Smooth muscle cell (in vitro differentiated cells): Measurements from ENCODE around the gene NTRK2. TPM values are rescaled to one million over a fixed set of nuclear protein-coding genes. Genes with fewer than 3 reads are reported as not detected.

Source experiments
- DNase-seq: peaks from one replicate; lab custom pipeline; 2025; ENCODE audit not compliant: unreplicated experiment; lab: John Stamatoyannopoulos, UW
- H2AFZ ChIP-seq: fragments of 200-600 bp; sonication (generic); 2 replicates; pipeline ENCODE4 v1.6.0; 2016; ENCODE audit warnings: antibody characterized with exemption, low read depth, mild to moderate bottlenecking
- H3F3A ChIP-seq: fragments of 200-600 bp; sonication (generic); 2 replicates; pipeline ENCODE4 v1.6.0; 2017; ENCODE audit warnings: antibody characterized with exemption, low read depth
- H3K27ac ChIP-seq: fragments of 200-600 bp; sonication (generic); 2 replicates; pipeline ENCODE4 v1.5.1; 2016; ENCODE audit warnings: low read depth, mild to moderate bottlenecking
- H3K27me3 ChIP-seq: fragments of 200-600 bp; sonication (generic); 2 replicates; pipeline ENCODE4 v1.6.1; 2016; ENCODE audit warnings: low read depth, mild to moderate bottlenecking
- H3K36me3 ChIP-seq: fragments of 200-600 bp; sonication (generic); 2 replicates; pipeline ENCODE4 v1.5.1; 2016; ENCODE audit warnings: low read depth
- H3K4me1 ChIP-seq: fragments of 200-600 bp; sonication (generic); 2 replicates; pipeline ENCODE4 v1.5.1; 2016; ENCODE audit warnings: low read depth
- H3K4me2 ChIP-seq: fragments of 200-600 bp; sonication (generic); 2 replicates; pipeline ENCODE4 v1.6.0; 2016; ENCODE audit warnings: mild to moderate bottlenecking
- H3K4me3 ChIP-seq: fragments of 200-600 bp; sonication (generic); 2 replicates; pipeline ENCODE4 v1.5.1; 2016; ENCODE audit warnings: mild to moderate bottlenecking
- H3K79me2 ChIP-seq: fragments of 200-600 bp; sonication (generic); 2 replicates; pipeline ENCODE4 v1.6.0; 2016; ENCODE audit warnings: low read depth, mild to moderate bottlenecking
- H3K9ac ChIP-seq: fragments of 200-600 bp; sonication (generic); 2 replicates; pipeline ENCODE4 v1.6.0; 2016; ENCODE audit warnings: low read depth
- H3K9me3 ChIP-seq: fragments of 200-600 bp; sonication (generic); replicated peaks from 2 replicates; pipeline ENCODE4 v1.5.1; 2016; ENCODE audit warnings: low read depth
- H4K20me1 ChIP-seq: fragments of 200-600 bp; sonication (generic); 2 replicates; pipeline ENCODE4 v1.6.0; 2016; ENCODE audit warnings: low read depth
- CTCF ChIP-seq: fragments of 200-600 bp; sonication (generic); IDR thresholded peaks from 2 replicates; pipeline ENCODE4 v1.5.1; 2017; ENCODE audit warnings: borderline replicate concordance, mild to moderate bottlenecking, antibody characterized with exemption; ENCODE audit not compliant: insufficient read depth, poor library complexity, severe bottlenecking
- WGBS: methylation state at CpG from one replicate; pipeline ENCODE4 v1.1.7; 2016; ENCODE audit warnings: low lambda C conversion rate; 5-methylcytosine and 5-hydroxymethylcytosine counted together
- polyA plus RNA-seq: library from polyadenylated mRNA; unstranded; fragments of >200 nt; fragmentation: Nextera tagmentation; extraction: Ambion mirVana; gene quantifications from 2 replicates; pipeline ENCODE4 v1.2.1, GENCODE V29; 2016
- total RNA-seq: library from RNA; depleted of rRNA; stranded (reverse); fragments of >200 nt; gene quantifications from 2 replicates; pipeline ENCODE4 v1.2.3, GENCODE V29; 2014

The NTRK2 gene
- total and polyA plus RNA-seq, 2 experiments from 2014 or later: 1.7 to 3.9 TPM

- DNase-seq: no peak
- no peak for TF ChIP-seq CTCF
- 42% methylated on average over 2 of the region's 2 CpGs for WGBS
- Histone ChIP-seq H3K27me3 (peaks cover 7% of the 10 kb centered on the region), H3K4me1 (no peaks in the 10 kb centered on the region), H2AFZ (no peak overlapping the region), H3K79me2 (no peaks in the 10 kb centered on the region), H3K27ac (no peak overlapping the region), H4K20me1 (no peaks in the 10 kb centered on the region), H3K4me3 (no peak overlapping the region), H3K4me2 (no peak overlapping the region), H3K36me3 (no peaks in the 10 kb centered on the region), H3K9ac (no peak overlapping the region), H3K9me3 (peaks cover 4% of the 10 kb centered on the region), H3F3A (no peaks in the 10 kb centered on the region)
These were observed 329.1 kb downstream of the NTRK2 start for GRCh38 chr9:84998639-84999038.

GRCh38 chr9:84999788-85000187 lies 330.3 kb downstream of the NTRK2 start:
- WGBS: 81% methylated on average over 7 of the region's 7 CpGs
- no peaks in the 10 kb centered on the region for H3K4me1 ChIP-seq
- H3K4me3 ChIP-seq: no peak overlapping the region
- H3K9ac ChIP-seq: no peak overlapping the region
- H3F3A ChIP-seq: no peaks in the 10 kb centered on the region
- H3K4me2 ChIP-seq: no peak overlapping the region
- TF ChIP-seq CTCF: no peak
- no peak overlapping the region for H3K27ac ChIP-seq
- DNase-seq: no peak
- peaks cover 4% of the 10 kb centered on the region for H3K9me3 ChIP-seq
- peaks cover 7% of the 10 kb centered on the region for H3K27me3 ChIP-seq
- H2AFZ ChIP-seq: no peak overlapping the region
- H3K36me3 ChIP-seq: no peaks in the 10 kb centered on the region
- H4K20me1 ChIP-seq: no peaks in the 10 kb centered on the region
- no peaks in the 10 kb centered on the region for H3K79me2 ChIP-seq

- H3K79me2 ChIP-seq: no peaks in the 10 kb centered on the region
- no peaks in the 10 kb centered on the region for H3K4me1 ChIP-seq
- H3K27ac ChIP-seq: no peak overlapping the region
- H3K27me3 ChIP-seq: peaks cover 8% of the 10 kb centered on the region
- no peak for DNase-seq
- H3K4me3 ChIP-seq: no peak overlapping the region
- H3K9ac ChIP-seq: no peak overlapping the region
- no peaks in the 10 kb centered on the region for H4K20me1 ChIP-seq
- no peaks in the 10 kb centered on the region for H3F3A ChIP-seq
- H3K4me2 ChIP-seq: no peak overlapping the region
- WGBS: 88% methylated on average over 1 of the region's 1 CpG
- no peak for TF ChIP-seq CTCF
- H2AFZ ChIP-seq: no peak overlapping the region
- peaks cover 4% of the 10 kb centered on the region for H3K9me3 ChIP-seq
- H3K36me3 ChIP-seq: no peaks in the 10 kb centered on the region
These were observed 332.4 kb downstream of the NTRK2 start for GRCh38 chr9:85001925-85002324.

GRCh38 chr9:85004818-85005413 lies 335.4 kb downstream of the NTRK2 start:
- Histone ChIP-seq H3K4me1 (no peaks in the 10 kb centered on the region), H3K79me2 (no peaks in the 10 kb centered on the region), H3K9me3 (peaks cover 4% of the 10 kb centered on the region), H3K4me3 (no peak overlapping the region), H3K36me3 (no peaks in the 10 kb centered on the region), H3F3A (no peaks in the 10 kb centered on the region), H3K27ac (no peak overlapping the region), H2AFZ (no peak overlapping the region), H4K20me1 (no peaks in the 10 kb centered on the region), H3K9ac (no peak overlapping the region), H3K4me2 (no peak overlapping the region), H3K27me3 (peaks cover 18% of the 10 kb centered on the region)
- 62% methylated on average over 3 of the region's 3 CpGs for WGBS
- no peak for DNase-seq
- no peak for TF ChIP-seq CTCF
